Epithelial cell of esophagus (primary cell): ENCODE measurements around the gene PDSS1.

ENCODE experiments used
- DNase-seq: peaks from one replicate; pipeline ENCODE4 v3.0.0; 2010; ENCODE audit warnings: low read depth
- H3K4me3 ChIP-seq: 2 replicates; pipeline ENCODE4 v1.5.1; 2011; ENCODE audit warnings: mild to moderate bottlenecking, low read length, control low read depth
- TF ChIP-seq, protein P1 (sequence below): IDR thresholded peaks from 2 replicates; pipeline ENCODE4 v1.5.1; 2011; ENCODE audit warnings: low read depth, mild to moderate bottlenecking, low read length, control low read depth, inconsistent platforms; ENCODE audit not compliant: insufficient read depth; ENCODE audit errors: missing control alignments

The PDSS1 gene

DNA sequence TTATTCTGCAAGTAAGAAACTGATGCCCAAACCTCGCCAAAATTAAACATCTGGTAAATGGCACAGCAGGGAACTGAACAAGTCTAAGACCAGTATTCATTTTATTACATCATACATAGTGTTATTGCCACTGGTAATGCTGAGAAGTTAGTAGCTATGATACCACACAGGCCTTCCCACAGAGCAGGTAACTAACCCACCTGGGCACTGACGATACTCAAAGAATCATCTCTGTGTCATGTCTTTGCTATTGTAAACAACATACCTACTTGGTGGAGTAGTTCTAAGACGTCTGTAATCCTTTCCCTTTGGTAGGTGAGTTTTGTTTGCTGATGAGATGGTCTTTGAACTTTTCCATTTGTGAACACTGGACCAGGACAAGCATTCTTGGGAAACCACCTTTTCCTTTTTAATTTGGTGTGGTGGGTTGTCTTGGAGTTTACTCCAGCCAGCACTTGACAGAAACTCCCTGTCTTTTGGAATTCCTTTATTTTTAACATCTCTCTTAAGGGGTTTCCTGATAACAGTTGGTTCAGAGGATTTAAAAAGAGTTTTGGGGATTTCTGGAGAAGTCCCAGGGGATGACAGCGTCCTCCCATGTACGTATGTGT, 40.9 kb downstream of the PDSS1 start:
- DNase-seq = peak; percentile 97
- no peak overlapping the region for H3K4me3 ChIP-seq
- TF ChIP-seq, protein P1, sequence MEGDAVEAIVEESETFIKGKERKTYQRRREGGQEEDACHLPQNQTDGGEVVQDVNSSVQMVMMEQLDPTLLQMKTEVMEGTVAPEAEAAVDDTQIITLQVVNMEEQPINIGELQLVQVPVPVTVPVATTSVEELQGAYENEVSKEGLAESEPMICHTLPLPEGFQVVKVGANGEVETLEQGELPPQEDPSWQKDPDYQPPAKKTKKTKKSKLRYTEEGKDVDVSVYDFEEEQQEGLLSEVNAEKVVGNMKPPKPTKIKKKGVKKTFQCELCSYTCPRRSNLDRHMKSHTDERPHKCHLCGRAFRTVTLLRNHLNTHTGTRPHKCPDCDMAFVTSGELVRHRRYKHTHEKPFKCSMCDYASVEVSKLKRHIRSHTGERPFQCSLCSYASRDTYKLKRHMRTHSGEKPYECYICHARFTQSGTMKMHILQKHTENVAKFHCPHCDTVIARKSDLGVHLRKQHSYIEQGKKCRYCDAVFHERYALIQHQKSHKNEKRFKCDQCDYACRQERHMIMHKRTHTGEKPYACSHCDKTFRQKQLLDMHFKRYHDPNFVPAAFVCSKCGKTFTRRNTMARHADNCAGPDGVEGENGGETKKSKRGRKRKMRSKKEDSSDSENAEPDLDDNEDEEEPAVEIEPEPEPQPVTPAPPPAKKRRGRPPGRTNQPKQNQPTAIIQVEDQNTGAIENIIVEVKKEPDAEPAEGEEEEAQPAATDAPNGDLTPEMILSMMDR = no peak

DNA sequence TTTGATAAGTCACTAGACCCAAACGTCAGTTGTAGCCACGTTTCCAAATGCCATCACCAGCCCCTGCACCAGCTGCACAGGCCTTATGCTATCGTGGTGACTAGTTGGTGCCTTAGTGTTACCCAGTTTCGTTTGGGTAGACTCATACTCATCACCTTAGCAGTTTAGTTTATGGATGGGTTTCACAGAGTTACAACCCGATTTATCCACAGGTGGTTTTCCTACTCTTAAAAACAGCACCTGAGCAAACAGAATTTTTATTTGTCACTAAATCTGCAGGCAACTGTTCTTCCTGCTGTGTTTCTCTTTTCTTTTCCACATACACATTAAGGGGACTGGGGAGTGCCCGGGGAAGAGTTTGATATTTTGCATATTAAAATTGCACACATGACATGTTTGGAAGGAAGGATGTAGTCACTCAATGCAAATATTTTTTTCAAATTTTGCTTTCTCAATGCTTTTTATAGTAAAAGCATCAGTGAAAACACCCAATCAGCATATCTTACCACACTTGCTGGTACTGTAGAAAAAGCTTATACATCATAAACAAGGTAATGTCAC, 41.6 kb downstream of the PDSS1 start:
- DNase-seq = no peak
- TF ChIP-seq, protein P1 = no peak
- no peak overlapping the region for H3K4me3 ChIP-seq

DNA sequence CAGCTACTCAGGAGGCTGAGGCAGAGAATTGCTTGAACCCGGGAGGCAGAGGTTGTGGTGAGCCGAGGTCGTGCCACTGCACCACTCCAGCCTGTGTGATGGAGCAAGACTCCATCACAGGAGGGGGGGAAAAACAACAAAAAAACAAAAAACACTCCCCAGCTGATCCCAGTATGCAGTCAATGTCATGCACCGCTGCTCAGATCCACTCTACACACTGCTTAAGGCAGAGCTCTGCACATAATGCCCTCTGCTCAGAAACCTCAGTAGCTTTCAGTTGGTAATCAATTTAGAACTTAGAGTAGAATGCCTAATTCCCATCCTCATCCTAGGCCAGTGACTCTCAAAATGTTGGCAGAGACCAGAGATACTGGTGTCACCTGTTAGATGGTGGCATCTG, 43.9 kb downstream of the PDSS1 start:
- no peak for DNase-seq
- TF ChIP-seq, protein P1 = no peak
- H3K4me3 ChIP-seq = no peak overlapping the region

DNA sequence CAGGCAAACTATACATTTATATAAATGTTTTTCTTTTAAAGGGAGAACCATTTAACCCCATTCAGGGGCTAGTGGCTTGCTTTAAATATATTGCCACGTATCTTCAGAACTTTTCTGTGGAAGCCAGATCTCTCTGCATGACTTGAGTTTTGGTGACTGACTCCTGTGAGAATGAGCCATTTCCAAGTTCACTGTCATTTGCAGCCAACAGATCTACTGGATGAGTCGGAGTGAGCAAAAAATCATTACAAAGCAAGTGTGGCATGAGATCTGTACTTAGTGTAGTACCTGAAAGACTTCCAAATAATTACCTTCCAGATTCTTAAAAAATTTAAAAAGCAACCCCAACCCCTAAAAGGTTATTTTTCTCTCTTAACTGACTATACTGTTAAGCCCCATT, 45.6 kb downstream of the PDSS1 start:
- no peak overlapping the region for H3K4me3 ChIP-seq
- TF ChIP-seq, protein P1 = no peak
- peak; percentile 74 for DNase-seq

DNA sequence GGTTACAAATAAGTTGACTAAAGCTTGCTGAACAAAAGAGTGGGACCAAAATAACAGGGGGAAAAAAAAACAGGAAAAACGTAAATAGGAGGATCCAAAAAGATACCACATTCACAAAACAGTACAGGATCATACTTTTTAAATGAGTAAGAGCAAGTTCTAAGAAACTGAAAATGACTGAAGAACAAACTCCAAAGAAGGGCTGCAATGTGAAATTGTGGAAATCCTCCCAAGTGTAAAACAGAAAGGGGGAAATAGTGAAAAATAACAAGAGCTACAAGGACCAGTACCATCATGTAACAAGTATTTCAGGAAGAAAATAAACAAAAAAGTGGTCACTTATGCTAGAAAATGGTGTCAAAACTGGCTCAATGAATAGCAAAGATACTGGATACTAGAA, 46.3 kb downstream of the PDSS1 start:
- no peak for DNase-seq
- H3K4me3 ChIP-seq = no peak overlapping the region
- TF ChIP-seq, protein P1 = no peak

DNA sequence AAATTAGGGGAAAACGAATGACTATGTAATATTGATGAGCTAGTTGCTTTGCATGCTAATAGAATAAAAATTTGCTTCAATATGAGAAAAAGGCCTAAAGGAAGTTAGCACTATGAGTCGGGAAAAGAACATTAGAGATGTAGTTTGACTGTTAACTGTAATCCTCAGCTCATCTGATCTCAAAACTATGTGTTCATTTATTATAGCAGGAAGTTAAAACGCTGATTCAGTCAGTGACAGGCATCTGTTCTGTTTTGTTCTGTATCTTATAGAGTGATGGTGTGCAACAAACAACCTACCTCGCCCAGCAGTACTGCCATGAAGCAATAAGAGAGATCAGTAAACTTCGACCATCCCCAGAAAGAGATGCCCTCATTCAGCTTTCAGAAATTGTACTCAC, 48.6 kb downstream of the PDSS1 start:
- no peak overlapping the region for H3K4me3 ChIP-seq
- TF ChIP-seq, protein P1 = no peak
- peak; percentile 59 for DNase-seq

DNA sequence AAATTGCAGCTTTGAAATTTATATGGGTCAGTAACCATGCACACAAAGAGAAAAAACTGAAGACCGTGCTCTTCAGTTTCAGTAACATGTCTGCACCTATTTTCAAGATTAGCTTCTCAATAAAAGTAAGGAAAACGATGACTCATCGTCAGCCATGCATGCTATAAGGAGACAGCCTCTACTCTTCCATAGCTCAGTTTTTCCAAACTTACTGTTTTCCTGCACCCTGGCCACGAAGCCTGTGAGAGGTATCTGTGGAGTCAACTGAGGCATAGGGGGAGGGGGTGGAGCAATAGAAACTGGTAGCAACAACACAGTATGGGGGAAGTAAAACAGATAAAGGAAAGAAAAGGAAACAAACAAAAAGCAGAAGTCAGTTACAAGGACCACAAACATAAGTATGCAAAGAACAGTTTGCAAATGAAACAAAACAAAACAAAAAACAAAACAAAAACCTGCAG, 58.0 kb downstream of the PDSS1 start:
- TF ChIP-seq, protein P1 = no peak
- peak; percentile 74 for DNase-seq
- no peak overlapping the region for H3K4me3 ChIP-seq
